ENCODE measurements around the gene SLC2A8. TPM values are rescaled to one million over a fixed set of nuclear protein-coding genes. Genes with fewer than 3 reads are reported as not detected.
A peak's percentile ranks its signal among the peaks of the same experiment; 100 is the strongest.

Gene SLC2A8
- polyA plus RNA-seq, 4 donors, result 13.9 to 31.6 (median 22.1) TPM

DNA sequence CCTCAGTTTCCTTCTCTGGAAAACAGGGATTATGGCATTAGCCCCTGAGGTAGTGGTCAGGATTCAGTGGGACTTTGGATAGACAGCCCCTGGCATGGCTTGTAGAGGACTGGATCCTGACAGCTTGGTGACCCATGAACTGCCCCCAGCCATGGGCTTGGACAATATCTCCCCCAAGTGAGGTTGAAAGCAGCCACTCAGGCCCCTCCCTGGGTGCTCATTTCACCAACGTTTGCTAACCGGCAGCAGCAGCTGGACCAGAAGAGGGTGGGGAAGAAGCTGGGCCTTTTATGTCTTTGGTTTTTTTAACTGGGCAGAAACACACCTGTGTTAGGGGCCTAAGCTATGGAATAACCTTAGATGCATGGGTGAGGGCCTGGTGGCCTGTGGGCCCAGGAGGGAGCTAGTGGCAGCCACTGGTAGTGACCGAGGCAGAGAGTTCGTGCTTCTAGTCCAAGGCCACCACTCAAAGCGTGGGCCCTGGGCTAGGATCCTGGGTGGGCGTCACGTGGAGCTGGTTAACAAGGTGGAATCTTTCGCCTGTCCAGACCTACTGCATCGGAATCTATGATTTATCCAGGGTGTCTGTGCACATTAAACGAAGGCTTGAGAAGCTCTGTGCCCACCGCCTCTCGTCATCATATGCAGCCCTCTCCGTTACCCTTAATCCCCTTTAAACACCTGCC is 1.9 kb downstream of the SLC2A8 start:
- DNase-seq (ENCODE audit: low read depth in 4 of 4, low spot score in 2 of 4), result no peak

DNA sequence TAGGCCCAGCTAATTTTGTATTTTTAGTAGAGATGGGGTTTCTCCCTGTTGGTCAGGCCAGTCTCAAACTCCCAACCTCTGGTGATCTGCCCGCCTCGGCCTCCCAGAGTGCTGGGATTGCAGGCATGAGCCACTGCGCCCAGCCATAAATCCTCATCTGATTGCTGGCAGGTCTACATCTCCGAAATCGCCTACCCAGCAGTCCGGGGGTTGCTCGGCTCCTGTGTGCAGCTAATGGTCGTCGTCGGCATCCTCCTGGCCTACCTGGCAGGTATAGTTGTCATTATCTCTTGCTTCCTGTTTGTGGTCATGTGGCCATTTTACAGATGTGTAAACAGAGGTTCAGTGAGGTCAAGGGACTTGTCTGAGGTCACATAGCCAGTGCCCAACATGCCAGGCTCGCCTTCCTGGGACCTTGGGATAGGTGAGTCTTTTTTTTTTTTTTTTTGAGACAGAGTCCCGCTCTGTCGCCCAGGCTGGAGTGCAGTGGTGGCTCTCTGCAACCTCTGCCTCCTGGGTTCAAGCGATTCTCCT is 2.8 kb downstream of the SLC2A8 start:
- no peak for DNase-seq (ENCODE audit: low read depth in 4 of 4, low spot score in 2 of 4)

DNA sequence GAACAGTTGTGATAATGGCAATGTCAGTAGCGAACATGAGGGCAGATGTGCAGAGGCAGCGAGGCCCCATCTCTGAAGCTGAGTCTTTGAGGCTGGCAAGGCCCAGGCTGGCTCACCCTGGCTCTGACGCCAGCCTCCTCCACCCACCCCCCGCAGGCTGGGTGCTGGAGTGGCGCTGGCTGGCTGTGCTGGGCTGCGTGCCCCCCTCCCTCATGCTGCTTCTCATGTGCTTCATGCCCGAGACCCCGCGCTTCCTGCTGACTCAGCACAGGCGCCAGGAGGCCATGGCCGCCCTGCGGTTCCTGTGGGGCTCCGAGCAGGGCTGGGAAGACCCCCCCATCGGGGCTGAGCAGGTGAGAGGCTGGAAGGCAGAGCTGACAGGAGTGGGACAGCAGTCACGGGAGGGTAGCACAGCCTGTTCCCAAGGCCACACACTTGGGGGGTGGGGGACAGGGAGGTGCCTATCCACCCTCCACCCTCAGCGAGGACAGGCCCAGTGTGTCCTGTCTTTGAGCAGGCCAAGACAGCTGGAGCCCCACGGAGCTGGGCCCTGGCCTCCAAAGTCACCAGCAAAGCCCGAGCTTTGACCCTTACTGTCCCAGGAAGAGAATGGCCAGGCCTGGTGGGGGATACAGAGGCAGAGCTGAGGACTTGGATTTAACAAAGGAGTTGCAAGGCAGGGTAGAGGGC is 5.6 kb downstream of the SLC2A8 start:
- no peak for DNase-seq (ENCODE audit: low read depth in 4 of 4, low spot score in 2 of 4)

DNA sequence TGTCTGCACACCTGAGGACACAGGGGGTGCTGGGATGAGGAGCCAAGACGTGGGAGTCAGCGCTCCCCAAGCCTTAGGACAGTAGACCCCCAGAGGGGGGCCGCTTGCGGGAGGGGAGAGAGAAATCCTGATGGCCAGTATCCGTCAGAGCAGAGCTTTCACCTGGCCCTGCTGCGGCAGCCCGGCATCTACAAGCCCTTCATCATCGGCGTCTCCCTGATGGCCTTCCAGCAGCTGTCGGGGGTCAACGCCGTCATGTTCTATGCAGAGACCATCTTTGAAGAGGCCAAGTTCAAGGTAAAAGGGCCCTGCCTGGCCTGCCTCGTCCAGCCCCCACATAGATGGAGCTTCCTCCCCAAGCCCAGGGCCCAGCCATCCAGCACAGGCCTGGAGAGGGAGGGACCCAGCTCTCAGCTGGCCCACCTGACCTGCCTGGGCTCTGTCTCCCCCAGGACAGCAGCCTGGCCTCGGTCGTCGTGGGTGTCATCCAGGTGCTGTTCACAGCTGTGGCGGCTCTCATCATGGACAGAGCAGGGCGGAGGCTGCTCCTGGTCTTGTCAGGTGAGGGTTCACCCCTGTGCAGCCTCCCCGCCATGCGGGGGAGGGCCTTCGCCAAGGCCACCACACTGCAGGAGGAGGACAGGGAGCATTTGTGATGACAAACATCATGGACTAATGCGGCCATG is 6.7 kb downstream of the SLC2A8 start:
- DNase-seq (ENCODE audit: low read depth in 4 of 4, low spot score in 2 of 4), result no peak

DNA sequence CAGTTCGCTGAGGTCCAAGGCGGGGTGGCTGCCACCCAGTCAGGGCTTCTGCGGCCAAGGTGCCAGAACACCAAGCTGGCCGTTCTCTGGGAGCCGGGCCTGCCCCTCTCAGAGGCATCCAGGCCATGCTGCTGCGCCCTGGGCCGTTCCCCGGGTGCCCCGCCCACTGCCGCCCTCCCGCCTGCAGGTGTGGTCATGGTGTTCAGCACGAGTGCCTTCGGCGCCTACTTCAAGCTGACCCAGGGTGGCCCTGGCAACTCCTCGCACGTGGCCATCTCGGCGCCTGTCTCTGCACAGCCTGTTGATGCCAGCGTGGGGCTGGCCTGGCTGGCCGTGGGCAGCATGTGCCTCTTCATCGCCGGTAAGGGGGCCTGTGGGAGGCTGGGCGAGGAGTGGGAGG is 7.7 kb downstream of the SLC2A8 start:
- no peak for DNase-seq (ENCODE audit: low read depth in 4 of 4, low spot score in 2 of 4)

DNA sequence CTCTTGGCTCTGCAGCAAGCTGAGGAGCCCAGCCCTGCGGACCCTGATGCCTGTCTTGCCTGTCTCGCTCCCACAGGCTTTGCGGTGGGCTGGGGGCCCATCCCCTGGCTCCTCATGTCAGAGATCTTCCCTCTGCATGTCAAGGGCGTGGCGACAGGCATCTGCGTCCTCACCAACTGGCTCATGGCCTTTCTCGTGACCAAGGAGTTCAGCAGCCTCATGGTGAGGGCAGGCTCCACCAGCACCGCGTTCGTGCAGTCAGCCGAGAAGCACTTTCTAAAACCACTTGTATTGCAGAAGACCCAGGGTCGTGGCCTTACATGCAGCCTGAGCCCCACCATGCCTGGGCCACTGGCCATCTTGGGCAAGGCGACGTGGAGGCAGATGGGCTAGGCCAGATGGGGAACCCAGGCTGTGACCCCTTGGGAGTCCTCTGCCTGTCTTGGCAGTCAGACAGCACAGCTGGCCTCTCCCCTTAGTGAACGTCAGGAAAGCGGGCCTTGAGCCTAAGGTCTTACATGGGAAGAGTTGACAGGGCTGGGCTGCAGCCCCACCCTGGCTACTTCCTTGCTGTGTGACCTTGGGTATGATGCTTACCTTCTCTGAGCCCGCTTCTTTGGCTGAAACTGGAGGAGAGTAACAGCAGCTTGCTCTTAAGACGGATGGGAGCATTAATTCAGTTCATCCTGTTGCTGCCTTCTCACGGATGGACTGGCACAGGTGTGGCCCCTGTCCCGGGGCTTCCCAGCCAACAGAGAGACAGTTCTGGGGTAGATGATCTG is 8.6 kb downstream of the SLC2A8 start:
- DNase-seq (ENCODE audit: low read depth in 4 of 4, low spot score in 2 of 4), result no peak

DNA sequence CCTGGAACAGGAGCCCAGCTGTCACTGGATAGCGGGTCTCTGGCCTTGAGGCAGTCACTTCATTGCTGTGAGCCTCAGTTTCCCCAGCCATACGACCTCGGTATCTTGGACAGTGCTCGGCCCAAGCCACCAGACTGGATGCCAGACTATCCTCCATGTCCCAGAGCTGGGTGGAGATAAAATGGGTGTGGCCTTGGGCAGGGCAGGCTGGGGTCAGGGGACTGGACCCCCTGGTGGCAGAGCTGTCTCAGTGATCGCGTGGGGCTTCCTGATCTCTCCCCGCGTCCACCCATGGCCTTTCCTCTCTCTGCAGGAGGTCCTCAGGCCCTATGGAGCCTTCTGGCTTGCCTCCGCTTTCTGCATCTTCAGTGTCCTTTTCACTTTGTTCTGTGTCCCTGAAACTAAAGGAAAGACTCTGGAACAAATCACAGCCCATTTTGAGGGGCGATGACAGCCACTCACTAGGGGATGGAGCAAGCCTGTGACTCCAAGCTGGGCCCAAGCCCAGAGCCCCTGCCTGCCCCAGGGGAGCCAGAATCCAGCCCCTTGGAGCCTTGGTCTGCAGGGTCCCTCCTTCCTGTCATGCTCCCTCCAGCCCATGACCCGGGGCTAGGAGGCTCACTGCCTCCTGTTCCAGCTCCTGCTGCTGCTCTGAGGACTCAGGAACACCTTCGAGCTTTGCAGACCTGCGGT is 10.0 kb downstream of the SLC2A8 start:
- DNase-seq (ENCODE audit: low read depth in 4 of 4, low spot score in 2 of 4), result no peak

DNA sequence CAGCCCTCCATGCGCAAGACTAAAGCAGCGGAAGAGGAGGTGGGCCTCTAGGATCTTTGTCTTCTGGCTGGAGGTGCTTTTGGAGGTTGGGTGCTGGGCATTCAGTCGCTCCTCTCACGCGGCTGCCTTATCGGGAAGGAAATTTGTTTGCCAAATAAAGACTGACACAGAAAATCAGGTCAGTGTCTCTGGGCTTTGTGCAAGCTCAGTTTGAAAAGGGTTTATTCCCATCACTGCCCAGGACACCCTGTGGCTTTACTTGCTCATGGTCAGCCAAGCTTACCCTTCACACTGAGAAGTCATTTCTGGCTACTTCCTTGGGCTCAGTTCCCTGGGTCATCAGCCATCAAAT is 10.5 kb downstream of the SLC2A8 start:
- DNase-seq (ENCODE audit: low read depth in 4 of 4, low spot score in 2 of 4), result no peak

DNA sequence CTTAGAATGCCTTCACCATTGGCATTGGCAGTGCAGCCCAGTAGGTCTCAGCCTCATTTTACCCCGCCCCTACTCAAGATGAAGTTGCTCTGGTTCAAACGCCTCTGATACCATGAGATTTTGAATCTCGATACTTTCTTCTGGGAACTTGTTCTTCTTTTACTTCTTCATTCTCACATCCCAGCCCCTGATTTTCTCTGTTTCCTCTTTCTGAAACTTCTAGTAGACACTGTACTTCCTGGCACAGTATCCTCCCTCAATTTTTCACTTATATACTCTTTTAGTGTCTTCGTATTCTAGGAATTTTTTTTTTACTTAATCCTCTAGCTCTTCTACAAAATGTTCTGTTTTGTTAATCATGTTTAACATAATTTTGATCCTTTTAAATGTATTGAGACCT is 14.2 kb downstream of the SLC2A8 start:
- DNase-seq (ENCODE audit: low read depth in 4 of 4, low spot score in 2 of 4), result no peak

DNA sequence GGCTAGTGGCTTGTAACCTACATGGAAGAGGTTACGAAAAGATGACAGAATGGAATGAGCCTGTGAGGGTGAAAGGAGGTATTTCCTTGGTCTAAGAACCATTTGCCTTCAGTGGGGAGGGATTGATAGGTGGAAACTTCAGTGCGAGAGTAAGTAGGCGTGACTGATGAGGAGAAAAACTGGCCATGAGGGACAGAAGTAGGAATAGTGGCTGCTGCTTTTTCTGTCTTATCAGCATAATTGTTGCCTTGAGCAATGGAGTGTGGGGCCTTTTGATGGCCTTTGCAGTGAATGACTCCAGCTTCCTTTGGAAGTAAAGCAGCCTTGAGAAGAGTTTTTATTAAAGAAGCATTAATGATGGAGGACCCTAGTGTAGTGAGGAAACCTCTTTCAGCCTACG is 18.2 kb downstream of the SLC2A8 start:
- no peak for DNase-seq (ENCODE audit: low read depth in 4 of 4, low spot score in 2 of 4)

DNA sequence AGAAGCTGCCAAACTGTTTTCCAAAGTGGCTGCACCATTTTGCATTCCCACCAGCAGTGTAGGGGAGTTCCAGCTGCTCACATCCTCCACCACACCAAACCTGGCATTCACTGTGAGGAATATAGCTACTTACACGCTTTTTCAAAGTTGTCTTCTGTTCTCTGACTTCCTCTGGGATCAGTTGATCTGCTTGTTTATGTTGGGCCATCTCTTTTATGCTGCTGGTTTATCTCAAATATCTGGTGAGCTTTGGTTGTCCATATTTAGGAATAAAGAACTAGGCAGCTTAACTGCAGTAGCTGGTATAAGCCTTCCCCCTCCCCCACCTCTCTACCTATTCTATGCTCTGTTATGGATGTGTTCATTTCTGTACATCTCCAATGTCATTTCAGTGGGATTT is 18.7 kb downstream of the SLC2A8 start:
- no peak for DNase-seq (ENCODE audit: low read depth in 4 of 4, low spot score in 2 of 4)

DNA sequence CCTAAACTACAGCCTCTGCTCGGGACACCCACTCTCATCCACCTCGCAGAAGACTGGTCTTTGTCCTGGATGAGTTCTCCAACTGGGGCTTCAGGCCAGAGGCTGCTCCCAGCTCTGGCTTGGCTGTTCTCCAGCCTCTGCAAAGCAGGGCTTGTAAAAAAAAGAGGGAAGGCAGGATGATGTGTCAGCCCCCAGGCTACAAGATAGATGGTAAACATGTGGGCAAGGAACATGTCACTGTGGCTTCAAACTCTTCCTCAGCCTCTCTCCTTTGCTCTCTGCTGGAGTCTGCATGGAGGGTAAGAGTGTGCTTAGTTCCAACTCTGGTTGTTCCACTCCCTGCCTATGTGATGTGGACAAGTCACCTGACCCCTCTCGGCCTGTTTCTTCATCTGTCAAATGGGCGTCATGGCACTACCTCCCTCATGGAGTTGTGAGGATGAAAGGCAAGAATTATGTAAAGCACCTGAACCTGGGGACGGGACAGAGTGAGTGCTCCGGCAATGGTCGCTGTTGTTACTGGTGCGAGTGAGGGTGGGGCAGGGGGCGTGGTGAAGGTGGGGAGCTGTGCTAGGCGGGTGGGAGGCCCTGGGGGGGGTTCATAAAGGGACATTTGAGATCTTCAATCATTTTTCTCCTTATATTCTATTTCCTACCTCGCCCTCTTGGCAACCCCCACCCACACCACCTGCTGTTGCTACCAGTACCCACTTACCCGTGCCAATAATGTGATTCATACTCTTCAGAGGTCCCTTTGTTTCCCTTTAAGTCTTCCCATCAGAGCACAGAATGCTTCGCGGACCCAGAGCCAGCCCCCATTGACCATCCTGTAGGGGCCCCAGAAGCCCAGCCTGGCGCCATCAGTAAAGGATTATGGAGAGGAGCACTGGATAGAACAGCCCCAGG is 20.4 kb downstream of the SLC2A8 start:
- DNase-seq (ENCODE audit: low read depth in 4 of 4, low spot score in 2 of 4), result no peak

DNA sequence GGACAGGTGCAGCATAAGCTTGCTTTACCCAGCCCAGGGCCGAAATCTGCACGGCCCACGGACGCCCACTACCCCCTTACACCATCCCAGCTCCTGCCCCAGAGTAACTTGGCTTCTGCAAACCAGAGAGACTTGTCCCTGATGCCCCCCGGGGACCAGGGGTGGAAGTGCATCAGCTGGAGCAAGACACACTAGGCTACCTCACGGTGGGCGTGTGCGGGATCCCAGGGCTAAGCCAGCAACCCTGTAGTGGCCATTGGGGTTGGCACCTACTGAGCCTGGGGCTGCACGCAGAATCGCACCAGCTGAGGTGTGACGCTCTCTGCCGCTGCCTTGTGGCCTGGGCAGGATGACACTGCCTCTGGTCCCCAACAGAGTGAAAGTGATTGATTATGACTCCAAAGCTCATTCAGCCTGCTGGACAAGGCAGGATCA is 21.1 kb downstream of the SLC2A8 start:
- DNase-seq (ENCODE audit: low read depth in 4 of 4, low spot score in 2 of 4), result no peak

DNA sequence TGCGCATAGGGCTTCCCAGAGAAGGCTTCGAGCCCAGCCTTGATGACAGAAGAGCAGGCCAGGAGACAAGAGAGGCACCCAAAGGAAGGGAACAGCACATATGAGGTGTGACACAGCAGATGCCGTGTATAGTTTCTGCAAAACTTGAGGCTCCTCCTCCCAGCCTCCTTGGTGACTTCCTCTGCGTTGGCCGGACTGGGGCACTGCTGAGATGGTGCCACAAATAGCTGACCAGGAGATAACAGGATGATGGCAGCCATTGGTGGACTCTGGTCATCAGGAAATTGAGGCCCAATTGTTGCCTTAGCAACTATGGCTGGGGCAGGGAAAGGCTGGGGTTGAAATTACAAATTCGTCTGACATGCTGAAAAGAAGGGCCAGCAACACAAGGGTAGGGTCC is 22.4 kb downstream of the SLC2A8 start:
- DNase-seq (ENCODE audit: low read depth in 4 of 4, low spot score in 2 of 4), result no peak

DNA sequence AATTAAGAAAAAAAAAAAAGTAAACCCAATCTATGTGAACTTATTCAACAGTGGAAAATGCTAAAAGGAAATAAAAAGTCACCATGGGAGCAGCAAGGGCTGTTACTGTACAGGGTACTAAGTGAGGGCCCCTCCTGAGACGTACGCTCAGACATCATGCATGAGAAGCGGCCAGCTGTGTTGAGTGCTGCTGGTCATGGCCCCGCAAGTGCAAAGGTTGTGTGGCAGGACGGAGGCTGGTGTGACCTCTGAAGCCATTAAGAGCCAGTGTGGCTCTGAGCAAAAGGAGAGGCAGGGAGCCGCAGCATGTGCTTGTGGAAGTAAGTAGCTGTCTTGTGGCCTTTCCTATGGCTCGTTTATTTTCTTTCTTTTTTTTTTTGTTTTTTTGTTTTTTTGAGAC is 24.1 kb downstream of the SLC2A8 start:
- DNase-seq (ENCODE audit: low read depth in 4 of 4, low spot score in 2 of 4), result no peak

DNA sequence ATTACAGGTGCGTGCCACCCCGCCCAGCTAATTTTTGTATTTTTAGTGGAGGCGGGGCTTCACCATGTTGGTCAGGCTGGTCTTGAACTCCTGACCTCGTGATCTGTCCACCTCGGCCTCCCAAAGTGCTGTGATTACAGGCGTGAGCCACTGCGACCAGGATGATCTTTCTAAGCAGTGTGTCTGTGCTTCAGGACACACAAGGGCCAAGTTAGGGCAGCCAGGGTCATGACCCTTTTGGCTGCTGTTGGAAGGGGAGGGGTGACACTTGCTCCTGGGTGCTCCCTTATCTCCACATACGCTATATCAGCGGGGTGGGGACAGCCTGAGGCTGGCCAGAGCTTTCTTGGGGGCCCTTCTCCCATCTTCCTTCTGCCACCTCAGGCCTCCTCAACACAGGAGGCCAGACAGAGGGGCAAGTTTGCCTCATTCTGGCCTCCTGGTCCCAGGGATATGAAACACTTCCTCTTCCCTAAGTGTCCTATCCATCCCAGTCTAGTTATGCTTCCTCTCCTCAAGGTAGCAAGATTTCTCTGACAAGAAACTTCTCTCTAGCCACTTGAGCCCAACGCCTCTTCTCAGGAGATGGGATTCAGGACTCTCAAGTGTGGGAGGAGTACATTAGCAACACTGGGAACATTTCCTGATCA is 25.3 kb downstream of the SLC2A8 start:
- no peak for DNase-seq (ENCODE audit: low read depth in 4 of 4, low spot score in 2 of 4)

DNA sequence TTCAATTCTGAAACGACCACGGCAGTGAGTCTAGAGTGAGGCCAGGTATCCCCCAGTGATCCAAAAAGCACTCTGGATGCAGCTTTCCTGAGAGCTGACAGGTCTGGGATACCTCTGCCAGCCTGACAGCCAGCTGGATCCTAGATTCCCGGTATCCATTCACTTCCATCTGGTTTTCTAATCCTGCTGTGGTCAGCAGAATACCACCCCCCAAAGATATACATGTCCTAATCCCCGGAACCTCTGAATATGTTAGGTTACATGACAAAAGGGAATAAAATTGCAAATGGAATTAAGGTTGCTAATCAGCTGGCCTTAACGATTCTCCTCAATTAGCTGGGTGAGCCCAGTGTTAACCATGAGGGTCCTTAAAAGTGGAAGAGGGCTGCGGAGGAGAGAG is 25.8 kb downstream of the SLC2A8 start:
- DNase-seq (ENCODE audit: low read depth in 4 of 4, low spot score in 2 of 4), result no peak

DNA sequence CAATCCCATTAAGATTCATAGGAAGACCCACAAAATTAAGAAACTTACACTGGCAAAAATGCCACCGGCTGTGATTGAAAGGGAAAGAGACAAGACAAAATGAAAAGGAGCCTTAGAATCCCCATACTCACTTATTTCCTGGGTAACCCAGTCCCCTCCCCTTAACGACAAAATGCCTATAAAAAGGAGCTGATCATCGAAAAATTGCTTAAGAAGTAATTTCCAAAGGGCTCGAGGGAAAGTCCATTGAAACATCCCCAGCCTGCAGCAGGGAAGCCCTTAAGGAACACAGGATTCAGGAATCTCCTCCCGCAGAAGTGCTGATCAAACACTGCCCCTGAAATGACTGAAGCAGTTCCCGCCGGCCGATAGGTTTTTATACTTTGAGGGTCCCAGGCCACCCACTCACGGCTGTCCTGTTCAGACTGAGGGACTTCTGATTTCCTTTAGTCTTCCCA is 26.5 kb downstream of the SLC2A8 start:
- DNase-seq (ENCODE audit: low read depth in 4 of 4, low spot score in 2 of 4), result peak in 1 of 4 donors; percentile 27
